GM11168 (cell line): ENCODE data around the gene UBTD1.
"Not testable (repeated sequence)": the region's sequence is repeated elsewhere in the genome, so short reads cannot be mapped to it uniquely, and the experiment has no call there.

Source experiments
- in situ Hi-C: fragments of 300-500 bp; cut with MboI; formaldehyde crosslinking; loops from one replicate; pipeline ENCODE4 v1.12.0; 2022; ENCODE audit warnings: low sequenced_read_pairs; ENCODE audit not compliant: unreplicated experiment

The UBTD1 gene

GRCh38 chr10:97554336-97554735 is 55.6 kb downstream of the UBTD1 start:
- in situ Hi-C loops: not testable (repeated sequence)

DNA sequence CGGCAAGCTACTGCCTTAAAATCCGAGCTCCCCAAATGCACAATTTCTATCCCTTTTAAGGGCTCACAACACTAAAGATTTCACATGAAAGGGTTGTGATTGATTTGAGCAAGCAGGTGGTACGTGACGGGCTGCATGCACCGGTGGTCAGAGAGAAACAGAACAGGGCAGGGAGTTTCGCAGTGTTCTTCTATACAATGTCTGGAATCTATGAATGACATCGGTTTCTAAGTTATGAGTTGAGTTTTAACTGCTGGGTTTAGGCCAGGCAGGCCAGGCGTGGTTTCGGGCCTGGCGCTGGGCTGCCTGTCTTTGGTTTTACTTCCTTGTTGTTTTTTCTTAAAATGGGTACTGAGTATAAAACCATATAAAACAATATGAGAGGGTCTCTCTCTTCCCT is 56.8 kb downstream of the UBTD1 start:
- in situ Hi-C loops: not testable (repeated sequence)

- in situ Hi-C loops: not testable (repeated sequence)
These were observed 62.1 kb downstream of the UBTD1 start for GRCh38 chr10:97560731-97561381.

DNA sequence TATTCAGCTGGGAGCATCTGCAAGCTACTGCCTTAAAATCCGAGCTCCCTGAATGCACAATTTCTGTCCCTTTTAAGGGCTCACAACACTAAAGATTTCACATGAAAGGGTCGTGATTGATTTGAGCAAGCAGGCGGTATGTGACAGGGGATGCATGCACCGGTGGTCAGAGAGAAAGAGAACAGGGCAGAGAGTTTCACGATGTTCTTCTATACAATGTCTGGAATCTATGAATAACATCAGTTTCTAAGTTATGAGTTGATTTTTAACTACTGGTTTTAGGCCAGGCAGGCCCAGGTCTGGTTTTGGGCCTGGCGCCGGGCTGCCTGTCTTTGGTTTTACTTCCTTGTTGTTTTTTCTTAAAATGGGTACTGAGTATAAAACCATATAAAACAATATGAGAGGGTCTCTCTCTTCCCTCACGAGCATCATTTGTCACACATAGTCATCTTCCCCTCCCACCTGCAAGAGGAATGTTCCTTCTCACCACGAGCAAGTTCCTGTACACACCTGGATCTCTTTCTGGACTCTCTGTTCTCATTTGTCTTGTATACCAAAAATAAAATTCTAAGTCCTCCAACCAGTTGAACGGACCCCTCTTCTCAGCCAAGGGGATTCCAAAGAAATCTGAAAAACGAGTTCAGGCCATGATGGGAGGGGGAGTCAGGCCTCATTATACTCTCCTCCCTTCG is 62.8 kb downstream of the UBTD1 start:
- in situ Hi-C loops: not testable (repeated sequence)

DNA sequence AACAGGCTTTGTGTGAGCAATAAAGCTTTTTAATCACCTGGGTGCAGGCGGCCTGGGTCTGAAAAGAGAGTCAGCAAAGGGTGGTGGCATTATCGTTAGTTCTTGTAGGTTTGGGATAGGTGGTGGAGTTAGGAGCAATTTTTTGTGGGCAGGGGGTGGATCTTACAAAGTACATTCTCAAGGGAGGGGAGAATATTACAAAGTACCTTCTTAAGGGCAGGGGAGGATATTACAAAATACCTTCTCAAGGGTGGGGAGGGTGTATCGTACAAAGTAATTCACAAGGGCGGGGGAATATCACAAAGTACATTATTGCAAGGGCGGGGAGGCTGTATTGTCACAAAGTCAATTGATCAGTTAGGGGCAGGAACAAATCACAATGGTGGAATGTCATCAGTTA is 63.6 kb downstream of the UBTD1 start:
- in situ Hi-C loops: not testable (repeated sequence)

DNA sequence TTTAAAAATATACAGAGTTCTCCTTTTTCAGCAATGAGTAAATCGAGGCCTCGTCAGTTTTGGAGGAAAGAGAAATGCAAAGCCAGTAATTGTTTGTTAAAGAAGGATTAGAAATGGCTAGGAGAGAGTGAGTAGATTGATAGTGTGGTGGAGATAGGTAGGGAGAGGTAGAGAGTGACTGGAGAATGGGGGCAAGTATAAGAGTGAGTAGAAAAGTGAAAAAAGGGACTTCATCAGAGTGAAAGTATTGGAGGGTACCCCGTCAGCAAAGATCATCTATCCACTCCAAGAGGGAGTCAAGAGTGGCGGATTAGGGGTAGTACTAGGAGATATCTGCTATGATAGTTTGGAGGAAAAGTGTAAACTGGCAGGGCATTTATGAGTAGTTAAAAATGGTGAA is 64.6 kb downstream of the UBTD1 start:
- in situ Hi-C loops: no loop called here

- in situ Hi-C loops: no loop called here
These were observed 66.1 kb downstream of the UBTD1 start for GRCh38 chr10:97564776-97565175.

DNA sequence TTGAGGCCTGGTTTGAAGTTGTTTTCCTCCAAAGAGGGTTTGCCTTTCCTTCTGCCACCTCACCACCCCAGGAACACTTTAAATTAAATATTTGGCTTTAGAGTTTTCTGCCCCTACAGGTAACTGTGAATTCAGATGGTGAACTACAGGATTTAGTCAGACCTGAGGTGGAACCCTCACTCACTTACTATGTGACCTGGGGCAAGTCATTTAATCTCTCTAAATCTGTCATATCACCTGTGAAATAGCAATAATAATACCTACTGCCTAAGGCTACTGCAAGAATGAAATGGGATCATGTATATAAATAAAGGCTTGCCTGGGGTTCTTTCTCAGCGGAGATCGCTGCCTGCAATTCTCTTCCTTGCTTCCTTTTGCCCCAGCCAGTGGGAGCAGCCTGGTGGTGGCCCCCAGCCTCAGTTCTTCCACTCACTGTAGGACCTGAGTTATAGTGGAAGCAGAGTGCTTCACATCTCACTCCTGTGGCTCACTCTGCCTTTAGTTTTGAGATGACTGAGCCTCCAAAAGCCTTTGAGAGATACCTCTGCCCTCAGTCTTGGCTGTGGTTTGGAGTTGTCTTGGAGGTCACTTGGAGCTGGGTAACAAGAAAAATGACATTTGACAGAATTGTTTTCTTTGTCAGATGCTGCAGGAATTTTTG is 67.7 kb downstream of the UBTD1 start:
- in situ Hi-C loops: no loop called here

- in situ Hi-C loops: no loop called here
These were observed 69.2 kb downstream of the UBTD1 start for GRCh38 chr10:97567891-97568290.

- in situ Hi-C loops: no loop called here
These were observed 71.5 kb downstream of the UBTD1 start for GRCh38 chr10:97570146-97570788.

DNA sequence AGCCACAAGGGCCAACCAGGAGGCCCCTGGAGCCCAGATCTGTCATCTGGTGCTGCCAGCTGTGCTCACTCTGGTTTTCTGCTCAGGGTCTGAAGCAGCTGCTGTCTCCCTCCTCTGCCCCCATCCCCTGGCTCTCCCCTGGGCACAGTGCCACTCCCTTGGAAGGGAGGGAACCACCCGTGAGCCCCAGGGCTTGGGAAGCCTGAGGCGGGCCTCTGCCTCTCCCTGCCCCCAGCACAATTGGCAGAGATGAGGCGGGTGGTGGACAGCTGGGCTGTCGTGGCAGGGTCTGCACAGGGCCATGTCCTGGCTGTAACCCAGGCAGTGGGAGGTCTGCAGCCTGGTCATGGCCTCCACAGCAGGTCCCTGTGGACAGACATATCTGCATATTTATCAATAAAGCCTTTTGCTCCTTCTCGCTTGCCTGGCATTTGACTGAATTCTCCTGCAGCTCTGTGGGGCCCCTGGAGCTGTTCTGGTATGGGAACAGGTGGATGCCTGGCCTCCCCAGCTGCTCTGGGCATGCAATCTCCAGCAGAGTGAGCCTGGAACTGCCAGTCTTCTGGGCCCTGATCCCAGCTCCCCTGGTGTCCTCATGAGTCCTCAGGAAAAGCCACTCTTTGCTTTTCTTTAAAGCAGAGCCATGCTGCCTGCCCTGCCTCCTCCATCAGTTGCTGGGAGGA is 72.2 kb downstream of the UBTD1 start:
- in situ Hi-C loops: no loop called here

- in situ Hi-C loops: no loop called here
These were observed 72.9 kb downstream of the UBTD1 start for GRCh38 chr10:97571622-97572021.

DNA sequence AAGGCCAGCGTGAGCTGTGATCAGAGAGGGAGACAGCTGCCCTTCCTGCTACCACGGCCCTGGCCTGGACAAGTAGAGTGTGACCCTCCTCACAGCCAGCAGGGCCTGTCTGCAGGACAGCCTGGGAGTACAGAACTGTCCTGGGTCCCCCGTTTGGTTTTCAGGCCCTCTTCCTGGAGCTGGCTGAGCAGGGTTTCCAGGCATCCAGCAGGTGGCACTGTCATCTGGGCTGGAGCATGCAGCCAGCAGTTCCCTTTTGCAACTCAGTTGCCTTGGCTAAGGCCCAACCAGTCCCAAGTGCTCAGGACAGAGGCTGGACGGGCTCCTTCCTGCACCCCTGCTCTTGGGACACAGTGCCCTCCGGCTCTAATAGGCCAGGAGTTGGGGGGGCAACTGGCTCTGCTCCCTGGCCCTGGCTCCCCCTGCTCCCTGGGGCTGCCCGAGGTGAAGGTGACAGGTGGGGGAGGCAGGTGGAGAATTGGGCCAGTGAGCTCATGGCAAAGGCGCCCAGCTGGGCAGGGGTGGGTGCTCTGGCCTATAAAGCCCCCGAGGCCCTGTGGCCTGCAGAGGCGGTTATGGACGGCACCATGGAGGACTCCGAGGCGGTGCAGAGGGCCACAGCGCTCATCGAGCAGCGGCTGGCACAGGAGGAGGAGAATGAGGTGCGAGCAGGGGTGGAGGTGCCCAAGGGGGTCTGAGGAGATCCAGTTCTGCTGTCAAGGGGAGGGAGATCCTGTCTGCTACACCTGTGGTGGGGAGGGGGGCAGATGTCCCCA is 73.7 kb downstream of the UBTD1 start, which contains the start of gene ANKRD2:
Gene ANKRD2 (plus strand): TSS at position 566 of the 776 bp plus-strand sequence. CDS start 10 bp downstream, at position 576.
- in situ Hi-C loops: no loop called here

DNA sequence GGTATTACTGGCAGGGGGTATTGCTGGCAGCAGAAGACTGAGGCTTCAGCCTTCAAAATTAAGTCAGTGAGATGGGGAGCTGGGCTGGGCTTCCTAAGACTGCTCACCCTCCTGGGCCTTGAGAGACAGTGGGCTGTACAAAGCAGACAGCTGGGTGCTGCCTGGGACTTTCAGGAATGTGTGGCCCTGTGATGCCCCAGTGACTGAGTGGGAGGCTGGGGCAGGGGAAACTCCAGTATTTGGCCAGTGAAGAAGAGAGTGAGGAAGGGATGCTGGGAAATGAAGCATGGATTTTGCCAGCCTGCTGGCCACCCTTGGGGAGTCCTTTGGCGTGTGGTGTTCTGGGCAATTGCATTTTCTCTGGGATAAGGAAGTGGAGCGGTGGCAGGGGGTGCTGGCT is 74.3 kb downstream of the UBTD1 start:
- in situ Hi-C loops: no loop called here

DNA sequence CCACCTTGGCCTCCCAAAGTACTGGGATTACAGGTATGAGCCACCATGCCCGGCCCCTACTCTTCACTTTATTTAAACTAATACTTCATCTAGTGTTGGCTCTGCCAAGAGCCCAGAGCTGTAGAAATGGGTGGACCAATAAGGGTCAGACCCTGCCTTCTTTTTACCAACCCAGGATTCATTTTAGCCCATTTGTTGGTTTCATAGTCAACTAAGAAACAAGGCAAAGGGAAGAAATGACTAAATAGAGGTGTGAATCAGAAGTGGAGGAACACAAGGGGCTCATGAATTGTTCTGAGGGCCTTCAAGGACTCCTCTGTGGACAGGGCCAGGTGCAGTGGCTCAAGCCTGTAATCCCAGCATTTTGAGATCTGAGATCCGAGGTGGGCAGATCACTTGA is 74.9 kb downstream of the UBTD1 start:
- in situ Hi-C loops: no loop called here

DNA sequence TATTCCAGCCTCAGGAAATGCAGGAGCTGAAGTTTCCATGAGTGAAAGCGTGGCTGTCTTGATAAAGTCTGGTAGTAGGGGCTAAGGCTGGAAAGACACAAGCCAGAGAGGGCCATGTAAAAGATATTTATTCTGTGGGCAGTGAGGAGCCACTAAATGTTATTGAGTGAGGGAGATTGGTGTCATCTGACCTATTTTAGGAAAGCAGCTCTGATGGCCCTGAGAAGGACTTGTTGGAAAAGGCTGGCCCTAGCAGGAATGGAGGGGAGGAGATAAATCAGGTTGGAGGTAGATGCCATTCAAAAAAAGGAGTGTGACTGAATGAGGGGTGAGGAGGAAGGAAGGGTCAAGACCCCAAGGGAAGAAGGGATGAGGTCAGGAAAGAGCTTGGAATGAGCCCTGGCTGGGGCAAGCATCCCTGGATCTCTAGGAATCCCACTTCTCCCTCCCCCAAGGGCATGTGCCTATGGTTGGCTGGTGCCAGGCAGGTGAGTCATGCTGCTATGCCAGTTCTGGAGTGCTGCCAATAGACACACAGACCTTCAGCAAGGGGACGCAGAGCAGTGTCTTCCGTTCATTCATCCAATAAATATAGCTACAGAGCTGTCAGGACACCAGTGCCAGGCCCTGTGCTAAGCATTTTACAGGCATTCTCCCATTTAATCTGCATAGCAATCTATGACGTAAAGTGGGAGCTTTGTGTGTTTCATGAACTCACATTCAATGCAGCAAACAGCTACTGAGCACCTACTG is 75.8 kb downstream of the UBTD1 start:
- in situ Hi-C loops: no loop called here

- in situ Hi-C loops: no loop called here
These were observed 76.5 kb downstream of the UBTD1 start for GRCh38 chr10:97575127-97575668.

GRCh38 chr10:97576487-97576886 is 77.8 kb downstream of the UBTD1 start:
- in situ Hi-C loops: not testable (repeated sequence)

DNA sequence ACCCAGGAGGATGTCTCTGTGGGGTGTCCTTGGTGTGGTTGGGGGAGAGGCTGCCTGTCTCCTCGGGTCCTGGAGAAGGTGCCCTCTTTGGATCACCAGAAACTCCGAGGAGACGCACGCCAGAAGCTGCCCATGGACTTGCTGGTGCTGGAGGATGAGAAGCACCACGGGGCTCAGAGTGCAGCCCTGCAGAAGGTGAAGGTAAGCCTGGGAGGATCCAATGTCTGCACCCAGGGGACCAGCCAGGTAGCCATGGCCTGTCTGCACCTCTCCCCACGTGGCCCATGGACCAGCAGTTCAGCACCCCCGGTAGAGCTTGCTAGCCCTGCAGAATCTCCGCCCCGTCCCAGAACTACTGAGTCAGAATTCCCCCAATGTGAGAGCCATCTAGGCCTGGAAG is 79.0 kb downstream of the UBTD1 start:
- in situ Hi-C loops: no loop called here
